ENCODE measurements around the gene ZNF75A. TPM values are rescaled to one million over a fixed set of nuclear protein-coding genes. Genes with fewer than 3 reads are reported as not detected.

Gene ZNF75A
- total and polyA plus RNA-seq, 9 of the 15 experiments (the other 6 are each of a cell fraction or from before 2014, with no cell fraction given), result 7.2 to 24.5 (median 17.1) TPM

DNA sequence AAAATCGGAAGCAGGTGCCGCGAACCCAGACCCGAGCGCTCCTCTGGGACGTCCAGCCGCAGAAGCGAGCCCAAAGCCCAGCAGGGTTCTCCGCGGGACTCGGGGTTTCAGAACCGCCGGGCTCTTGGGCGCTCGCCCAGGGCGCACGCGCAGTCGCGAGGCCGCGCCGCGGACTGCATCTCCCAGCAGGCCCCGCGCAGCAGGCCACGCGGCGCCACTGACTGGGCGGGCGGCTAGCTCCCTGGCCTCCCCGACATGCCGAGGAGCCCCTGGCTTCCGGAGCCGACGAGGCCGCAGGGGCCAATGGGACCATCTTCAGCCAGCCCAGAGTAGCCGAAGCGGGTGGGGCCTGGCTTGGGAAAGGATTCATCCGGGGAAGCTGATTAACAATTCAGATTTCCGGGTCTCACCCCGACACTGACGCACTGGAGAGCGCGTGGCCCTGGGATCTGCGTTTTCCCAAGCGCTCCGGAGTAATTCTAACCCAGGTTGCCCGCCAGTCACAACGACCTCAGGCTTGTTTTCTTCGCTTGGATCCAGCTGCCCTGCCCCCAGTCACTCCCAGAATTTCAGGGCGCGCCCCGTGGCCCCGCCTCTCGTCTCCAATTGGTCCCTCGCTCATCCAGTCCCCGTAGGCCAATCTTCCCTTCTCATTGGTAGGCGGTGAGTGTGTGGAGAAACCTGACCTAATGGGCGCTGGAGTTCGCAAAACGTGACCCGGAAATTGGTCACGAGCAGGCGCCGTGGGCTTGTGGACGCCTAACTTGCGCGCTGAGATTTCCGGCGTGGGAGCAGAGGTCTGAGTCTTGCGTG lies 22.4 kb upstream of the ZNF75A start, which contains the start of gene ZNF263:
Gene ZNF263 (plus strand): TSS at position 762 of the 813 bp plus-strand sequence. CDS start 328 bp downstream, outside the sequence.
- intact Hi-C loops (cut with micrococcal nuclease) (loop anchor here (2.0 kb wide), 1 partner anchor 18 kb away; no protein-coding TSS in a partner anchor), in situ Hi-C loops (cut with MboI) (no loop called here)
- ATAC-seq (peak; percentile 97), DNase-seq (ENCODE audit: extremely low read depth in 1 of 4, low spot score in 3 of 4) (peak; percentile 94 to 98 (median 97)), FAIRE-seq (peak; percentile 99)
- Histone ChIP-seq H2AFZ (ENCODE audit: low read depth, low read length) (peak within 1 kb of the TSS; percentile 97), H3K4me3 (peak within 1 kb of the TSS; percentile 93), H3K9me3 (replicated peaks; ENCODE audit: control insufficient read depth, insufficient read depth, low read depth, low read length) (peaks cover 3% of the 10 kb centered on the region), H3K9ac (ENCODE audit: insufficient read depth in 1 of 2, low read depth in 2 of 2, low read length in 2 of 2) (peak within 1 kb of the TSS; percentile 96 to 99), H3K27ac (ENCODE audit: extremely low read depth, low read depth, low read length) (peak within 1 kb of the TSS; percentile 100), H3K4me1 (replicated peaks in 1 of 2; ENCODE audit: control insufficient read depth in 2 of 2, insufficient read depth in 2 of 2, low read length in 2 of 2) (peaks cover 8 to 22% of the 10 kb centered on the region in 2 experiments; a peak in 4 of 5 replicates), H3K9me1 (ENCODE audit: control insufficient read depth, insufficient read depth, low read length) (no peaks in the 10 kb centered on the region), H3K27me3 (ENCODE audit: control insufficient read depth in 2 of 2, insufficient read depth in 2 of 2, low read length in 2 of 2) (no peaks in the 10 kb centered on the region), H4K20me1 (replicated peaks; ENCODE audit: control insufficient read depth, insufficient read depth, low read length) (no peaks in the 10 kb centered on the region), H3K36me3 (ENCODE audit: control insufficient read depth, insufficient read depth, low read length) (peaks cover 22% of the 10 kb centered on the region; the same call in 2 of the 3 replicates), H3K79me2 (ENCODE audit: control insufficient read depth, insufficient read depth, low read length) (peaks cover 32% of the 10 kb centered on the region), H3K4me2 (ENCODE audit: insufficient read depth, low read length) (peak within 1 kb of the TSS; percentile 98)
- WGBS (ENCODE audit: insufficient coverage, low coverage, missing lambda C conversion rate), result under 1% methylated on average over 60 of the region's 72 CpGs
- POLR2A ChIA-PET, result interaction anchor here (0.6 to 3.1 kb wide), 31 partner anchors 9 to 608 kb away, joined by 3 to 15 read pairs (median 4); partner anchors contain the start of genes CLUAP1, TIGD7, ZNF174 and ZNF75A
- BruUV-seq (replicated peaks), result no TSS peak
- CTCF ChIA-PET (ENCODE audit: low intra/inter-chr PET ratio), result no interaction called here
- TF ChIP-seq ZNF41 (CRISPR knock-in tag; conservative IDR thresholded peaks at IDR 0.05) (0 out of 2 replicates have a peak, but pooled peaks have one; percentile 5), SRSF7 (optimal IDR thresholded peaks at IDR 0.05; ENCODE audit: low read depth, low read length) (no peak), ETV5 (CRISPR knock-in tag; IDR thresholded peaks at IDR 0.05; ENCODE audit: low read depth) (peak; percentile 57; the same call in 1 of the 2 replicates), ZNF589 (CRISPR knock-in tag; IDR thresholded peaks at IDR 0.05; ENCODE audit: low read depth) (no peak), CCAR2 (IDR thresholded peaks at IDR 0.05; ENCODE audit: low read depth, low read length) (no peak), ZNF444 (CRISPR knock-in tag; IDR thresholded peaks at IDR 0.05) (no peak)
- TF ChIP-seq, protein P1, sequence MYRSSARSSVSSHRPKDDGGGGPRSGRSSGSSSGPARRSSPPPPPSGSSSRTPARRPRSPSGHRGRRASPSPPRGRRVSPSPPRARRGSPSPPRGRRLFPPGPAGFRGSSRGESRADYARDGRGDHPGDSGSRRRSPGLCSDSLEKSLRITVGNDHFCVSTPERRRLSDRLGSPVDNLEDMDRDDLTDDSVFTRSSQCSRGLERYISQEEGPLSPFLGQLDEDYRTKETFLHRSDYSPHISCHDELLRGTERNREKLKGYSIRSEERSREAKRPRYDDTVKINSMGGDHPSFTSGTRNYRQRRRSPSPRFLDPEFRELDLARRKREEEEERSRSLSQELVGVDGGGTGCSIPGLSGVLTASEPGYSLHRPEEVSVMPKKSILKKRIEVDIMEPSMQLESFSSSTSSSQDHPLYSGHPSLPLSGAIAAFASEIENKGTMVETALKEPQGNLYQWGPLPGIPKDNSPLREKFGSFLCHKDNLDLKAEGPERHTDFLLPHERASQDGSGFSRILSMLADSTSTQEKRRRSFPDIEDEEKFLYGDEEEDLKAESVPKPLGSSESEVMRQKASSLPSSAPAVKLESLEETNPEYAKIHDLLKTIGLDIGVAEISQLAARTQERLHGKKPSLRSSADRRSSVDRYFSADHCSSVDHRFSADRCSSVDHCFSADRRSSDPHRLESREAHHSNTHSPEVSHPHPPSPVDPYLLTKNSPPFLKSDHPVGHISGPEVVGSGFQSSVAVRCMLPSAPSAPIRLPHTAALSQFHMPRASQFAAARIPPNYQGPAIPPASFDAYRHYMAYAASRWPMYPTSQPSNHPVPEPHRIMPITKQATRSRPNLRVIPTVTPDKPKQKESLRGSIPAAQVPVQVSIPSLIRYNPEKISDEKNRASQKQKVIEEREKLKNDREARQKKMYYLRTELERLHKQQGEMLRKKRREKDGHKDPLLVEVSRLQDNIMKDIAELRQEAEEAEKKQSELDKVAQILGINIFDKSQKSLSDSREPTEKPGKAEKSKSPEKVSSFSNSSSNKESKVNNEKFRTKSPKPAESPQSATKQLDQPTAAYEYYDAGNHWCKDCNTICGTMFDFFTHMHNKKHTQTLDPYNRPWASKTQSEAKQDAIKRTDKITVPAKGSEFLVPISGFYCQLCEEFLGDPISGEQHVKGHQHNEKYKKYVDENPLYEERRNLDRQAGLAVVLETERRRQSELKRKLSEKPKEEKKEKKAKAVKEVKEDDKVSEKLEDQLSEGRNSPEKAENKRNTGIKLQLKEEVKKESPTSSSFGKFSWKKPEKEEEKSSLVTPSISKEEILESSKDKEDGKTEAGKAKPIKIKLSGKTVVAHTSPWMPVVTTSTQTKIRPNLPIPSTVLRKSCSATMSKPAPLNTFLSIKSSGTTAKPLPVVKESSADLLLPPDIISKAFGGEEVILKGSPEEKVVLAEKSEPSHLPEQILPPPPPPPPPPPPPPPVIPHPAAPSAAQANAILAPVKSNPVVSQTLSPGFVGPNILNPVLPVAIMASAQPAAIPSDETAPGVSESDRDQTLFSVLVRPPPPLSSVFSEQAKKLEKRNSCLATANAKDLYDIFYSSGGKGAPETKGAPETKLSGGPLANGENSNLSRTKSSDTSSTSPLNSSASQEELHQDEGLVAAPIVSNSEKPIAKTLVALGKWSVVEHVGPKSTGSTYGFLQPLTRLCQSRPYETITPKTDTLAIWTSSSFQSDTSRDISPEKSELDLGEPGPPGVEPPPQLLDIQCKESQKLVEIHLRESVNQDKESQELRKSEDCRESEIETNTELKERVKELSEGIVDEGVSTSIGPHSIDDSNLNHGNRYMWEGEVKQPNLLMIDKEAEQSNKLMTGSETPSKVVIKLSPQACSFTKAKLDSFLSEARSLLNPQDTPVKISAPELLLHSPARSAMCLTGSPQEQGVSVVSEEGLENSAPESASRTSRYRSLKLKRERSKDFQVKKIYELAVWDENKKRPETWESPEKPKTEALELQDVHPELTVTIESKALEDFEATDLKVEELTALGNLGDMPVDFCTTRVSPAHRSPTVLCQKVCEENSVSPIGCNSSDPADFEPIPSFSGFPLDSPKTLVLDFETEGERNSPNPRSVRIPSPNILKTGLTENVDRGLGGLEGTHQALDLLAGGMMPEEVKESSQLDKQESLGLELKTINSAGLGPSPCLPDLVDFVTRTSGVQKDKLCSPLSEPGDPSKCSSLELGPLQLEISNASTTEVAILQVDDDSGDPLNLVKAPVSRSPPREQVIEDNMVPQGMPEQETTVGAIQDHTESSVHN (IDR thresholded peaks at IDR 0.05; ENCODE audit: borderline replicate concordance in 1 of 2, low read depth in 1 of 2), result no peak; a peak in 1 of 4 replicates
- TF ChIP-seq, protein P2, sequence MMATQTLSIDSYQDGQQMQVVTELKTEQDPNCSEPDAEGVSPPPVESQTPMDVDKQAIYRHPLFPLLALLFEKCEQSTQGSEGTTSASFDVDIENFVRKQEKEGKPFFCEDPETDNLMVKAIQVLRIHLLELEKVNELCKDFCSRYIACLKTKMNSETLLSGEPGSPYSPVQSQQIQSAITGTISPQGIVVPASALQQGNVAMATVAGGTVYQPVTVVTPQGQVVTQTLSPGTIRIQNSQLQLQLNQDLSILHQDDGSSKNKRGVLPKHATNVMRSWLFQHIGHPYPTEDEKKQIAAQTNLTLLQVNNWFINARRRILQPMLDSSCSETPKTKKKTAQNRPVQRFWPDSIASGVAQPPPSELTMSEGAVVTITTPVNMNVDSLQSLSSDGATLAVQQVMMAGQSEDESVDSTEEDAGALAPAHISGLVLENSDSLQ (IDR thresholded peaks at IDR 0.05), result peak; percentile 83
- TF ChIP-seq, protein P3, sequence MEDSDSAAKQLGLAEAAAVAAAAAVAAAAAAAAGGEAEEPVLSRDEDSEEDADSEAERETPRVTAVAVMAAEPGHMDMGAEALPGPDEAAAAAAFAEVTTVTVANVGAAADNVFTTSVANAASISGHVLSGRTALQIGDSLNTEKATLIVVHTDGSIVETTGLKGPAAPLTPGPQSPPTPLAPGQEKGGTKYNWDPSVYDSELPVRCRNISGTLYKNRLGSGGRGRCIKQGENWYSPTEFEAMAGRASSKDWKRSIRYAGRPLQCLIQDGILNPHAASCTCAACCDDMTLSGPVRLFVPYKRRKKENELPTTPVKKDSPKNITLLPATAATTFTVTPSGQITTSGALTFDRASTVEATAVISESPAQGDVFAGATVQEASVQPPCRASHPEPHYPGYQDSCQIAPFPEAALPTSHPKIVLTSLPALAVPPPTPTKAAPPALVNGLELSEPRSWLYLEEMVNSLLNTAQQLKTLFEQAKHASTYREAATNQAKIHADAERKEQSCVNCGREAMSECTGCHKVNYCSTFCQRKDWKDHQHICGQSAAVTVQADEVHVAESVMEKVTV (CRISPR knock-in tag; IDR thresholded peaks at IDR 0.05), result no peak
